Activated naive CD4-positive, alpha-beta T cell treated with anti-CD3 and anti-CD28 coated beads, Interleukin-2, amount 50 U/mL, for 16 hours (primary cell): ENCODE data around the gene AMN.

Experiments used
- DNase-seq: peaks from one replicate; pipeline ENCODE4 v3.0.0-alpha.2; 2020

AMN gene

GRCh38 chr14:102945346-102946130 is 23.1 kb downstream of the AMN start:
- no peak for DNase-seq

GRCh38 chr14:102947321-102948103 is 25.0 kb downstream of the AMN start:
- no peak for DNase-seq

GRCh38 chr14:102948698-102949061 is 26.2 kb downstream of the AMN start:
- DNase-seq = no peak

- DNase-seq = peak; percentile 53
Observed at GRCh38 chr14:102949062-102949800, 26.8 kb downstream of the AMN start.

GRCh38 chr14:102949801-102950451 is 27.5 kb downstream of the AMN start:
- DNase-seq = no peak

- DNase-seq = no peak
Observed at GRCh38 chr14:102951034-102951433, 28.6 kb downstream of the AMN start.

DNA sequence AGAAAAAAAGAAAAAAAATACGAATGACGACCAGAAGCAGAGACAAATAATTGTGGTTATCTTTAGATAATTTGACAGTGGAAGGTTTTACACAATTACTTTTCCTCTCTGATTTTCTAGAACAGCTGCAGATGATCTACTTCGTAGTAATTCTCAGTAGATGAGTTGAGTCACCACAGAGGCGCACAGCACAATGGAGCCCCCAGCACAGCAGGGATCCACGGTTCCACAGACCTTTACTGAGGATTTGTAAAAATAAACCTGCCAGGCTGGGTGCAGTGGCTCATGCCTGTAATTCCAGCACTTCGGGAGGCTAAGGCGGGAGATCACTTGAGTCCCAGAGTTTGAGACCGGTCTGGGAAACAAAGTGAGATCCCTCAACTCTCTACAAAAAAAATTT is 29.3 kb downstream of the AMN start:
- no peak for DNase-seq

- no peak for DNase-seq
Observed at GRCh38 chr14:102952276-102952675, 29.8 kb downstream of the AMN start.

GRCh38 chr14:102953100-102953499 is 30.6 kb downstream of the AMN start:
- DNase-seq = no peak

DNA sequence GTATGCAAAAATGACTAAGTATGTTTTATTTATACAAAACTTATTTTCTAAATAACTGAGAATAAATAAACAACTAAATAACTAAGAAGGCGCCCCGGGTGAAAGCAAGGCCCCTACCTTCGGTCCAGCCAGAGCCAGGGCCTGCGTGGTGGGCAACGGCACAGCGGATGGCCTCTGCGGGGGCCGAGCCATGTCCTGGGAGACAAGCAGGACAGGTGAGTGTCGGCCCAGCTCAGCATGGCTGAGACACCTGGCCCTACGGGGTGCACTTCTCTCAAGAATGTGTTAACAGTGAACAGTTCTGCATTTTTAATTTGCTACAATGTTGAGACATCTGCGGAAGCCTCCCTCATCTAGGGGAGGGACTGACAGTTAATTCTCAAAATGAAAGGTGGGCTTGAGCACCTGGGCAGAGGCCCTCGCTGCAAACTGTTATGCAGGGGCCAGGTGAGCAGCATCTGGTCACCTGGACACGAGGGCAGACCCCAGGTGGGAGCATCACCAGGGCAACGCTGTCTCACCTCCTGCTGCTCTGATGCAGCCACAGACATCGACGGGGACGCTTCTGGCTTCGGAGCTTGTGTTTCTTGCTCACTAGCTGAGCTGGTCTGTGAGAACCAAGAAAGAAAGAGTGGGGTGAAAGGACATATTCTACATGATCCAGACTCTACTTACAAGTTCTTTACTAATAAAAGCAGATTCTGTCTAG is 31.8 kb downstream of the AMN start:
- DNase-seq = no peak

- no peak for DNase-seq
Observed at GRCh38 chr14:102955636-102956408, 33.4 kb downstream of the AMN start.

GRCh38 chr14:102957222-102957621 is 34.8 kb downstream of the AMN start:
- no peak for DNase-seq

DNA sequence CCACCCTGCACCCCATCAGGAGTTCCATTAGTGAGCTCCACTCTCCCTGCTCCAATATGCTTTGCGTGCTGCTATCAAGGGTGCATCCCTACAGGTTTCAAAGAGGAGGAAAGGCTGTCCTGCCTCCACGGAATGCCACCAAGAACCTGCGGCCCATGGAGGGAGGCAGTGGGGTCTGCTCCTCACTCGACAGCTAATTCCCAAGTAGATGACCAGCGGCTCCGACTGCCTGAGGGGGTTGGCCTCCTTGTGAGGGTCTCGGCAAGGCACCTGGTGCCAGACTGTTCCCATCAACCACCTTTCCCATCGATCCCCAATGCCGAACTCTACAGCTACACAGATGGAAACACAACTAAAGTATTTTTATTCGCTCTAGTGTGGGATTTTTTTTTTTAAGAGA is 36.0 kb downstream of the AMN start:
- DNase-seq = no peak

DNA sequence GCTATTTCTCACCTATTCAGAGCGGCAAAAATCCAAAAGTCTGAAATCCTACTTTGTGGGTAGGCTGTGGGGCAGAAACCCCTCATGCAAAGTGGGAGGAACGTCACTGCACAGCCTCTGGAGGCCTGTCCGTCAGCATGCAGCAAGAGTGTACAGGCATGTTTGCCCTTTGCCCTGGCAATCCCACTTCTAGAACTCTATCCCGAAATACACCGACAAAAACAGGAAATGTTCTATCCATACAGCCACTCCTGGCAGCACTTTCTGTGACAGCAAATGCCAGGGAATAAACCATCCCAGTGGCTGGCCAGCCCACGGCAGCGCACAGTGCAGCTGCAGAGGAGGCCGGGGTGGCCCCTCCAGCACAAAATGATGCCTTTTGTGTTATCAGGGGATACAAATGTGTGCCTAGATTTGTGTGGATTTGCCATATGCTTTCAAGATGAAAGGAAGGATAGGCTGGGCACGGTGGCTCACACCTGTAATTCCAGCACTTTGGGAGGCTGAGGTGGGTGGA is 39.7 kb downstream of the AMN start:
- no peak for DNase-seq

GRCh38 chr14:102964152-102964730 is 41.8 kb downstream of the AMN start:
- no peak for DNase-seq

GRCh38 chr14:102965282-102965681 is 42.8 kb downstream of the AMN start:
- no peak for DNase-seq

- DNase-seq = no peak
Observed at GRCh38 chr14:102965971-102966655, 43.6 kb downstream of the AMN start.

DNA sequence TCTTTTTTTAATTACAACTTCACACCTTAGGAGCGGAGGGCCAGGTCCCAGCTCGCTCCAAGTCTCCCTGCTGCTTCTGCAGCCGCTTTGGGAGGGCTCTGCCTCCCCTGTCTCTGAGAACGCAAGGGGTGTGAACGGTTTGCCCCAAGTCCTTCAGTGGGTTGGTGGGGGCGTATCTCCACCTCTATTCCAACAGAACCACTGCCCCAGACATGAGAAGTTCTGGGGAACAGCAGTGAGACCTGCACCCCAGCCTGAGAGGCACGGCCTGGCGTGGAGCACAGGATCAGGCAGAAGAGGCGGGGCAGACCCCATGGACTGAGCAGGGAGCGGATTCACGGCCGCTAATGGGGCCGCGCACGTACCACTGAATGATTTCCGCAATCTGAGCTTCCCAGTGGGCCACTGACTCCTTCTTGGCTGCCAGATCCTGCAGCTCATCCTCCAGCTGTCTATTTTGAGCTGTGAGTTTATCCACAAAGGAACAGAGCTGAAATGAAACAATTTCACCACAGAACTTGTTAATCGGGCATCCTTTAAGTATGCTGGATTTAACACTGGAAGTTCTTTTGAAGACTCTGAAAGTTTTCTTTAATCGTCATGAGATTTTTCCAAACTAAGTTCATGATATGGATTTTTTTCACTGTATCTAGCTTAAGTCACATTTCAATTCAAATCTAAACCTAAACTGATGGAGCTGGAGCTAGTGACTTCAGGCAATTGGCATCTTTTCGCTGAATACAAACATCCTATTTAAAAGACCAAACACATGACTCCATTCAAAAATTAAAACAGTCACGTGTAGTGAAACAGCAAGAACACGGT is 44.4 kb downstream of the AMN start:
- DNase-seq = no peak

GRCh38 chr14:102967506-102967795 is 45.0 kb downstream of the AMN start:
- no peak for DNase-seq

DNA sequence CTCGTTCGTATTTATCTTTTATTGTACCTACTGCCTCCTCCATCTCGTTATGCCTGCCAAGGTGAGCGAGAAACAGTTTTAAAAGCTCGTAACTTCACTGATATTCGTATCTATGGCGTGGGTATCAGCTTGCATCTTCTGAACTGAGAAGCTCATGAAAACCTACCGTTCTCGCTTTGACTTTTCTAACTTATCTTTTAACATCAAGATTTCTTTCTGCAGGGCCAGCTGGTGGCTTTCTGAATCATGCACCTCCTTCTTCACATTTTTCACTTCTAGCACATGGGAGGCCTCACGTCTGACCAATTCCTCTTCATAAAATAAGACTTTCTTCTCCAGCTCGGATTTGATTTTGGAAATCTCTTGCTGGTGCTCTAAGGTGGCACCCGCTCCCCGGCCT is 45.8 kb downstream of the AMN start:
- no peak for DNase-seq
